AG04449 (cell line): ENCODE data around the gene KRT77.

Source experiments
- CTCF ChIA-PET: fragments of 350-600 bp; formaldehyde crosslinking; extraction: SDS; loops from one replicate; lab custom pipeline; 2021; ENCODE audit warnings: antibody characterized with exemption; lab: Yijun Ruan, JAX
- POLR2A ChIA-PET: fragments of 400-600, 350-600 bp; formaldehyde crosslinking; extraction: SDS; loops from one replicate; lab custom pipeline; 2020; ENCODE audit warnings: antibody characterized with exemption, inconsistent platforms; lab: Yijun Ruan, JAX
- DNase-seq: peaks from one replicate; pipeline ENCODE4 v3.0.0-alpha.2; 2010; ENCODE audit warnings: low read depth, low spot score
- H3K4me3 ChIP-seq: 2 replicates; pipeline ENCODE4 v1.5.1; 2011; ENCODE audit warnings: low read depth, mild to moderate bottlenecking, control low read depth, low read length
- TF ChIP-seq, protein P1 (sequence below): IDR thresholded peaks from one replicate; pipeline ENCODE4 v1.5.1; 2011; ENCODE audit warnings: mild to moderate bottlenecking, moderate library complexity, low read length, control low read depth, inconsistent platforms; ENCODE audit not compliant: insufficient read depth; ENCODE audit errors: missing control alignments

Gene KRT77

DNA sequence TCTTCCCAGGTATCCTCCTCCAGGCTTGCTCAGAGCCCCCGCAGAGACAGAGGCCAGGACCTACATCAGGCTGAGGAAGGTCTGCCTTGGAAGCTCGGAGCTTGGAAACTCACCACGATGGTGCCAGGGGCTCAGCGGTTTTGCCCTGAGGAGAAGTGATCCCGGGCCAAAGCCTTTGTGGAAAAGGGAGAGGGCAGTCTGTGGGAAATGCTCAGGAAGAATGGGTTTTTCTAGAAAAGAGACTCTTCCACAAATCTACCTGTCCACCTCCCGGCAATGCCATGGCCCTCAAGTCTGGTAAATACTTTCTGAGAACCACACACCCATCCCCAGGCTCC is 59.3 kb downstream of the KRT77 start:
- CTCF ChIA-PET: no interaction called here
- TF ChIP-seq, protein P1, sequence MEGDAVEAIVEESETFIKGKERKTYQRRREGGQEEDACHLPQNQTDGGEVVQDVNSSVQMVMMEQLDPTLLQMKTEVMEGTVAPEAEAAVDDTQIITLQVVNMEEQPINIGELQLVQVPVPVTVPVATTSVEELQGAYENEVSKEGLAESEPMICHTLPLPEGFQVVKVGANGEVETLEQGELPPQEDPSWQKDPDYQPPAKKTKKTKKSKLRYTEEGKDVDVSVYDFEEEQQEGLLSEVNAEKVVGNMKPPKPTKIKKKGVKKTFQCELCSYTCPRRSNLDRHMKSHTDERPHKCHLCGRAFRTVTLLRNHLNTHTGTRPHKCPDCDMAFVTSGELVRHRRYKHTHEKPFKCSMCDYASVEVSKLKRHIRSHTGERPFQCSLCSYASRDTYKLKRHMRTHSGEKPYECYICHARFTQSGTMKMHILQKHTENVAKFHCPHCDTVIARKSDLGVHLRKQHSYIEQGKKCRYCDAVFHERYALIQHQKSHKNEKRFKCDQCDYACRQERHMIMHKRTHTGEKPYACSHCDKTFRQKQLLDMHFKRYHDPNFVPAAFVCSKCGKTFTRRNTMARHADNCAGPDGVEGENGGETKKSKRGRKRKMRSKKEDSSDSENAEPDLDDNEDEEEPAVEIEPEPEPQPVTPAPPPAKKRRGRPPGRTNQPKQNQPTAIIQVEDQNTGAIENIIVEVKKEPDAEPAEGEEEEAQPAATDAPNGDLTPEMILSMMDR: no peak
- POLR2A ChIA-PET: no interaction called here
- no peak overlapping the region for H3K4me3 ChIP-seq
- no peak for DNase-seq

DNA sequence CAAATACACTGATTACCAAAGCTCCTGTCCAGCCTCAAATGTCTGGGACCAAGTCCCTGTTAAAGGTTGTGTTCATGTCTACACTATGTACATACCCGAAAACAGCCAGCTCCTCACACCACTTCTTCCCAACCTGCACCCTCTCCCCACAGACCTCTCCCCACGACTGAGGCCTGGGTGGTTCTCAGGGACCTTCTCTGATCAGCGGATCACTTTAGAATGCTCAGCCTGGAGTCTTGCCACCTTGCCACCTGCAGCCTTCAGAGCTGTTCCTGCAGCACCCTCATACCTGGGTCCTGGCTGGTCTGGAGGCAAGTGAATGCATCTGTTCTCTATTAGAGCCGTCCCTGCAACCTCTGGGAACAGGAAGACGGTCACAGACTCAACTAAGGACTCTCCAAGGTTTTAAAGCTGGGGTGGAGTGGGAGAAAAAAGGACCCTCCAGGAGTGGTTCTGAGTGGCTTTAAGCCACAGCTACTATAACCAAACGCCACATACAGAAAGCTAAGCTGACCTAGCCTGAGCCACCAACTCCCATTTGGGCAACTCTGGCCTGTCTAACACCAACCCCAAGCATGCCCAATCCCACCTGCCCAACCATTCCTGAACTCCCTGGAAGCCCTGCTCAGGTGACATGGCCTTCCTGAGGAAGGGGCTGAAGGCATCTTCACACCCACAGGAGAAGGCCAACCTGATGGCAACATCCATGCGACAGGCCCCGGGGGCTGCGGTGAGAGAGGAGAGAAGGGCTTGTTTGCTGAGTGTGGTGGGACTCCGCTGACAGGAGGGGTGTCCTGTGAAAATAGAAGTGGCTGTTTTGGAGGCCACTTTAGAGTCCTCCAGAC is 59.9 kb downstream of the KRT77 start:
- DNase-seq: no peak
- no peak overlapping the region for H3K4me3 ChIP-seq
- ChIA-PET CTCF (no interaction called here), POLR2A (no interaction called here)
- TF ChIP-seq, protein P1: no peak

DNA sequence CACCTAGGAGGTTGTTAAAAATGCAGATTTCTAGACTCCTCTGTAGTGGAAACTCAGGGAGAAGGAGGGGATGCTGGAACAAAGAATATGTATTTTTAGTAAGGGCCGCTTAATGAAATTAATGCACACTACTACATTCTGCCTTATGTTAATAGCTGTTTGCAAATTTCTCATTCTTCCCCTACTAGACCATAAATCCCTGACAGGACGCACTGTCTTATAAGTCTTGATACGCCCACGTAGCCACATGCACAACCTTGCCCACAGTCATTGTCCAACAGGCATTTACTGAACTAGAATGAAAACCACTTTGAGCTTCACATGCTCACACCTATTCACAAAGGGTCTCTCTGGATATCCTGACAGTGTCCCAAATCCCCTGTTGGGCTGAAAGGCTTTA is 61.9 kb downstream of the KRT77 start:
- no peak for DNase-seq
- no peak overlapping the region for H3K4me3 ChIP-seq
- ChIA-PET POLR2A (no interaction called here), CTCF (no interaction called here)
- TF ChIP-seq, protein P1: no peak
